Breast epithelium (tissue), 4 donors: ENCODE results near the gene MYO1E. TPM values are rescaled to one million over a fixed set of nuclear protein-coding genes. Genes with fewer than 3 reads are reported as not detected.

Experiments used
- DNase-seq, 2 donors: peaks; one replicate each; pipeline ENCODE4 v3.0.0-alpha.2; 2019; ENCODE audit warnings: low spot score in 2 of 2
- H3K27ac ChIP-seq, 2 donors: fragments of 200-600 bp; sonication (generic) in 1 of 2; one replicate each; pipeline ENCODE4 v1.5.1; 2016 to 2019; ENCODE audit warnings: mild to moderate bottlenecking in 1 of 2
- H3K27me3 ChIP-seq, 2 donors: fragments of 200-600 bp; sonication (generic) in 1 of 2; one replicate each; pipeline versions ENCODE4 v1.5.1 to v1.6.0; 2017 to 2019; ENCODE audit warnings: control low read depth in 1 of 2, mild to moderate bottlenecking in 1 of 2
- H3K36me3 ChIP-seq: fragments of 200-600 bp; one replicate; pipeline ENCODE4 v1.5.1; 2019
- H3K4me1 ChIP-seq, 2 donors: fragments of 200-600 bp; sonication (generic); one replicate each; pipeline ENCODE4 v1.5.1; 2016 to 2019; ENCODE audit warnings: control low read depth in 1 of 2
- H3K4me3 ChIP-seq, 3 donors: fragments of 200-600 bp; sonication (generic); 1 replicate in 2 of 3; 2 replicates in 1 of 3; pipeline ENCODE4 v1.5.1; 2016 to 2019; ENCODE audit warnings: mild to moderate bottlenecking in 3 of 3, moderate library complexity in 2 of 3
- H3K9me3 ChIP-seq, 2 donors: fragments of 200-600 bp; sonication (generic) in 1 of 2; one replicate each; pipeline ENCODE4 v1.5.1; 2016 to 2019; ENCODE audit warnings: control low read depth in 1 of 2
- CTCF ChIP-seq, 3 donors: fragments of 450-650 bp; IDR thresholded peaks; one replicate each; pipeline ENCODE4 v1.5.1; 2016 to 2017; ENCODE audit warnings: antibody characterized with exemption in 3 of 3, mild to moderate bottlenecking in 3 of 3, moderate library complexity in 3 of 3
- POLR2A ChIP-seq: fragments of 450-650 bp; IDR thresholded peaks from one replicate; pipeline ENCODE4 v1.6.1; 2016; ENCODE audit warnings: antibody characterized with exemption, mild to moderate bottlenecking, moderate library complexity
- POLR2AphosphoS5 ChIP-seq, 3 donors: sonication (generic); formaldehyde crosslinking; IDR thresholded peaks; one replicate each; pipeline ENCODE4 v1.6.1; 2017; ENCODE audit warnings: antibody characterized with exemption in 3 of 3
- intact Hi-C: fragments of 100-400 bp; cut with DNase I; formaldehyde crosslinking; loops from one replicate; pipeline ENCODE4 v1.15.1; 2023; ENCODE audit warnings: low total_unique reads
- total RNA-seq, 3 donors: library from RNA; depleted of rRNA; stranded (reverse); fragments of >200 nt; gene quantifications; one replicate each; pipeline ENCODE4 v1.1.0, GENCODE V29; 2016

The MYO1E gene
- total RNA-seq, 3 donors from 2014 or later, result 51.5 to 76.1 (median 68.6) TPM

GRCh38 chr15:59216911-59217310 is 155.8 kb downstream of the MYO1E start:
- Histone ChIP-seq H3K4me1 (no peaks in the 10 kb centered on the region), H3K36me3 (no peaks in the 10 kb centered on the region), H3K27ac (no peak overlapping the region), H3K9me3 (no peaks in the 10 kb centered on the region), H3K4me3 (no peak overlapping the region), H3K27me3 (no peaks in the 10 kb centered on the region)
- intact Hi-C loops, result loop anchor here (5.0 kb wide), 1 partner anchor 770 kb away; no protein-coding TSS in a partner anchor
- DNase-seq, result no peak
- TF ChIP-seq CTCF (IDR thresholded peaks at IDR 0.05) (no peak), POLR2AphosphoS5 (IDR thresholded peaks at IDR 0.05) (no peak), POLR2A (no peak)

- Histone ChIP-seq H3K9me3 (no peaks in the 10 kb centered on the region), H3K27ac (no peak overlapping the region), H3K4me1 (no peaks in the 10 kb centered on the region), H3K36me3 (no peaks in the 10 kb centered on the region), H3K27me3 (no peaks in the 10 kb centered on the region), H3K4me3 (no peak overlapping the region)
- intact Hi-C loops, result no loop called here
- TF ChIP-seq CTCF (IDR thresholded peaks at IDR 0.05), result no peak
- TF ChIP-seq POLR2A, result no peak
- TF ChIP-seq POLR2AphosphoS5 (IDR thresholded peaks at IDR 0.05), result no peak
- no peak for DNase-seq
Observed at GRCh38 chr15:59210186-59210585, 162.5 kb downstream of the MYO1E start.

GRCh38 chr15:59208613-59209249 is 163.9 kb downstream of the MYO1E start:
- no peaks in the 10 kb centered on the region for H3K36me3 ChIP-seq
- intact Hi-C loops, result no loop called here
- no peaks in the 10 kb centered on the region for H3K4me1 ChIP-seq
- H3K9me3 ChIP-seq, result no peaks in the 10 kb centered on the region
- TF ChIP-seq POLR2AphosphoS5 (IDR thresholded peaks at IDR 0.05) (no peak), POLR2A (no peak), CTCF (IDR thresholded peaks at IDR 0.05) (no peak)
- H3K27ac ChIP-seq, result no peak overlapping the region
- H3K27me3 ChIP-seq, result no peaks in the 10 kb centered on the region
- no peak for DNase-seq
- no peak overlapping the region for H3K4me3 ChIP-seq

GRCh38 chr15:59206623-59207183 is 166.0 kb downstream of the MYO1E start, which contains the start of gene LDHAL6B:
LDHAL6B (plus strand) TSS chr15:59206843; CDS start chr15:59206941, 98 bp downstream.
- Histone ChIP-seq H3K4me1 (no peaks in the 10 kb centered on the region), H3K27me3 (no peaks in the 10 kb centered on the region), H3K4me3 (no peak within 1 kb of the TSS), H3K9me3 (no peaks in the 10 kb centered on the region), H3K27ac (no peak within 1 kb of the TSS), H3K36me3 (no peaks in the 10 kb centered on the region)
- TF ChIP-seq POLR2A (no peak), POLR2AphosphoS5 (IDR thresholded peaks at IDR 0.05) (no peak), CTCF (IDR thresholded peaks at IDR 0.05) (no peak)
- no peak for DNase-seq
- intact Hi-C loops, result no loop called here

- H3K27me3 ChIP-seq, result no peaks in the 10 kb centered on the region
- no peaks in the 10 kb centered on the region for H3K4me1 ChIP-seq
- H3K9me3 ChIP-seq, result no peaks in the 10 kb centered on the region
- no peaks in the 10 kb centered on the region for H3K36me3 ChIP-seq
- DNase-seq, result no peak
- TF ChIP-seq POLR2AphosphoS5 (IDR thresholded peaks at IDR 0.05), result no peak
- TF ChIP-seq CTCF (IDR thresholded peaks at IDR 0.05), result no peak
- no peak for TF ChIP-seq POLR2A
- intact Hi-C loops, result no loop called here
- no peak overlapping the region for H3K27ac ChIP-seq
- H3K4me3 ChIP-seq, result no peak overlapping the region
Observed at GRCh38 chr15:59205839-59206622, 166.6 kb downstream of the MYO1E start.
